Inferior parietal cortex (tissue), 1 donor: ENCODE measurements around the gene TEPSIN.

Experiments used
- DNase-seq: peaks from one replicate; pipeline ENCODE4 v3.0.0-alpha.2; 2016; ENCODE audit errors: extremely low spot score

Gene TEPSIN

GRCh38 chr17:81250286-81251093 is 11.6 kb upstream of the TEPSIN start:
- DNase-seq: no peak

GRCh38 chr17:81249223-81250040 is 10.6 kb upstream of the TEPSIN start:
- DNase-seq: no peak

- DNase-seq: no peak
These were observed 9.8 kb upstream of the TEPSIN start for GRCh38 chr17:81248649-81249048.

- DNase-seq: no peak
These were observed 8.6 kb upstream of the TEPSIN start for GRCh38 chr17:81247339-81247990.

GRCh38 chr17:81246679-81247338 is 8.0 kb upstream of the TEPSIN start:
- DNase-seq: no peak

- DNase-seq: no peak
These were observed 7.5 kb upstream of the TEPSIN start for GRCh38 chr17:81246343-81246670.

- DNase-seq: no peak
These were observed 6.9 kb upstream of the TEPSIN start for GRCh38 chr17:81245665-81246342.

- no peak for DNase-seq
These were observed 6.3 kb upstream of the TEPSIN start for GRCh38 chr17:81245024-81245664.

- no peak for DNase-seq
These were observed 5.6 kb upstream of the TEPSIN start for GRCh38 chr17:81244358-81245023.

- DNase-seq: no peak
These were observed 4.4 kb upstream of the TEPSIN start for GRCh38 chr17:81243333-81243664.

GRCh38 chr17:81242421-81243332 is 3.8 kb upstream of the TEPSIN start:
- DNase-seq: no peak

- DNase-seq: no peak
These were observed 3.0 kb upstream of the TEPSIN start for GRCh38 chr17:81241648-81242420.

GRCh38 chr17:81241203-81241602 is 2.3 kb upstream of the TEPSIN start:
- no peak for DNase-seq

GRCh38 chr17:81240761-81241160 is 1.9 kb upstream of the TEPSIN start:
- no peak for DNase-seq

GRCh38 chr17:81239714-81240555 is 1.1 kb upstream of the TEPSIN start:
- DNase-seq: no peak

- DNase-seq: no peak
These were observed 403 bp downstream of the TEPSIN start for GRCh38 chr17:81238490-81238814.

- DNase-seq: no peak
These were observed 1.0 kb downstream of the TEPSIN start for GRCh38 chr17:81237591-81238489.
